Measurements from ENCODE around the gene CAPN12.
"Not testable (repeated sequence)": the region's sequence is repeated elsewhere in the genome, so short reads cannot be mapped to it uniquely, and the experiment has no call there.

CAPN12 gene

GRCh38 chr19:38744298-38744681 is at the start of gene CAPN12:
TSS of gene CAPN12 (minus strand) at chr19:38744474. CDS start at chr19:38744165, 309 bp downstream.
- DNase-seq, result no peak

- no peak for DNase-seq
Observed at GRCh38 chr19:38793671-38794070, 49.4 kb upstream of the CAPN12 start.

- no peak for DNase-seq
Observed at GRCh38 chr19:38793177-38793576, 48.9 kb upstream of the CAPN12 start.

- peak; percentile 77 for DNase-seq
Observed at GRCh38 chr19:38792250-38793111, 48.2 kb upstream of the CAPN12 start.

- not testable (repeated sequence) for DNase-seq
Observed at GRCh38 chr19:38791451-38792064, 47.3 kb upstream of the CAPN12 start.

GRCh38 chr19:38790507-38791403 is 46.5 kb upstream of the CAPN12 start:
- not testable (repeated sequence) for DNase-seq

GRCh38 chr19:38788478-38789243 is 44.4 kb upstream of the CAPN12 start, which contains the start of gene LGALS7B:
TSS of gene LGALS7B (plus strand) at chr19:38789200. CDS start at chr19:38789227, 27 bp downstream.
- no peak for DNase-seq

- DNase-seq, result no peak
Observed at GRCh38 chr19:38786572-38787265, 42.4 kb upstream of the CAPN12 start.

GRCh38 chr19:38786061-38786460 is 41.8 kb upstream of the CAPN12 start:
- DNase-seq, result not testable (repeated sequence)

- no peak for DNase-seq
Observed at GRCh38 chr19:38785187-38785699, 41.0 kb upstream of the CAPN12 start.

- no peak for DNase-seq
Observed at GRCh38 chr19:38784224-38784623, 40.0 kb upstream of the CAPN12 start.

GRCh38 chr19:38782212-38782611 is 37.9 kb upstream of the CAPN12 start:
- DNase-seq, result not testable (repeated sequence)

- DNase-seq, result no peak
Observed at GRCh38 chr19:38781058-38781457, 36.8 kb upstream of the CAPN12 start.

- DNase-seq, result no peak
Observed at GRCh38 chr19:38780443-38780842, 36.2 kb upstream of the CAPN12 start.

GRCh38 chr19:38778733-38779132 is 34.5 kb upstream of the CAPN12 start:
- DNase-seq, result no peak

GRCh38 chr19:38774181-38774950 is 30.1 kb upstream of the CAPN12 start:
- DNase-seq, result no peak

GRCh38 chr19:38773469-38774177 is 29.3 kb upstream of the CAPN12 start, which contains the start of gene LGALS7:
TSS of gene LGALS7 (minus strand) at chr19:38773517. CDS start at chr19:38773492, 25 bp downstream.
- no peak for DNase-seq

GRCh38 chr19:38771569-38771968 is 27.3 kb upstream of the CAPN12 start:
- DNase-seq, result not testable (repeated sequence)

- DNase-seq, result not testable (repeated sequence)
Observed at GRCh38 chr19:38770949-38771275, 26.6 kb upstream of the CAPN12 start.
